ENCODE measurements around the gene FLRT2. TPM values are rescaled to one million over a fixed set of nuclear protein-coding genes. Genes with fewer than 3 reads are reported as not detected.
A peak's percentile ranks its signal among the peaks of the same experiment; 100 is the strongest.

The FLRT2 gene
- total and polyA plus RNA-seq, 2 of the 4 experiments (the other 2 are of a cell fraction) = 10.2 to 13.1 TPM

- Histone ChIP-seq H3K4me1 (ENCODE audit: control insufficient read depth, insufficient read depth, low read length) (no peaks in the 10 kb centered on the region; the same call in 1 of the 2 replicates), H3K9me1 (ENCODE audit: insufficient read depth, low read length) (no peaks in the 10 kb centered on the region), H3K14ac (replicated peaks; ENCODE audit: low read depth, low read length) (peak overlapping the region; percentile 55), H4K91ac (ENCODE audit: insufficient read depth, low read depth, low read length) (peak overlapping the region; percentile 21; the same call in 1 of the 2 replicates), H3K9ac (ENCODE audit: low read depth, low read length) (peak overlapping the region; percentile 56), H4K8ac (ENCODE audit: low read depth in 2 of 2, low read length in 2 of 2) (peak overlapping the region; percentile 26 to 76; a peak in 2 of 4 replicates), H2AK9ac (replicated peaks; ENCODE audit: low read depth, low read length, poor library complexity) (peak overlapping the region; percentile 70), H4K5ac (ENCODE audit: low read depth, low read length) (peak overlapping the region; percentile 11), H3K79me1 (ENCODE audit: low read depth in 1 of 2, low read length in 2 of 2) (peaks cover 7 to 24% of the 10 kb centered on the region in 2 experiments), H2BK120ac (ENCODE audit: low read depth, low read length) (peak overlapping the region; percentile 62), H3K36me3 (ENCODE audit: control insufficient read depth, insufficient read depth, low read length) (no peaks in the 10 kb centered on the region), H3K18ac (ENCODE audit: low read depth, low read length) (peak overlapping the region; percentile 40), H2BK20ac (ENCODE audit: low read depth, low read length) (peak overlapping the region; percentile 41), H2AK5ac (ENCODE audit: low read depth, low read length) (no peak overlapping the region; the same call in 1 of the 2 replicates), H2AFZ (replicated peaks; ENCODE audit: low read length, poor library complexity) (peak overlapping the region; percentile 92), H3K4me3 (ENCODE audit: insufficient read depth, low read depth, low read length) (peak overlapping the region; percentile 67), H3K56ac (ENCODE audit: extremely low read depth, insufficient read depth, low read length) (peak overlapping the region; percentile 93), H3K23ac (ENCODE audit: low read depth, low read length) (peak overlapping the region; percentile 75), H2BK15ac (ENCODE audit: low read depth, low read length) (peak overlapping the region; percentile 60; the same call in 1 of the 3 replicates), H3K4me2 (ENCODE audit: low read depth, low read length) (peak overlapping the region; percentile 94), H3K27ac (ENCODE audit: insufficient read depth, low read length) (peak overlapping the region; percentile 47; the same call in 1 of the 2 replicates), H2BK5ac (ENCODE audit: low read depth, low read length, poor library complexity, severe bottlenecking) (peak overlapping the region; percentile 57), H4K20me1 (ENCODE audit: insufficient read depth, low read length) (0 out of 2 replicates have a peak, but pooled peaks cover 3% of the 10 kb centered on the region), H3K4ac (ENCODE audit: low read depth, low read length) (peak overlapping the region; percentile 75), H3K9me3 (ENCODE audit: control insufficient read depth, insufficient read depth, low read length) (no peaks in the 10 kb centered on the region), H3K27me3 (ENCODE audit: control insufficient read depth, insufficient read depth, low read length) (no peaks in the 10 kb centered on the region)
- intact Hi-C loops (cut with micrococcal nuclease) (loop anchor here (2.0 to 10.0 kb wide), 5 partner anchors 505 to 1802 kb away; no protein-coding TSS in a partner anchor), dilution Hi-C loops (cut with HindIII; ENCODE audit: low sequenced_read_pairs, unreplicated experiment) (no loop called here), in situ Hi-C loops (cut with MboI; ENCODE audit: low sequenced_read_pairs) (loop anchor here (25.0 kb wide), 1 partner anchor 505 kb away; no protein-coding TSS in a partner anchor)
- DNase-seq = no peak
- ChIA-PET POLR2A (ENCODE audit: unreplicated experiment) (interaction anchor here (0.7 kb wide), 1 partner anchor 54 kb away, joined by 3 read pairs; no protein-coding TSS in a partner anchor), CTCF (interaction anchor here (1.5 kb wide), 1 partner anchor 1139 kb away, joined by 3 read pairs; no protein-coding TSS in a partner anchor)
- WGBS, 2 experiments (ENCODE audit: extremely low coverage in 2 of 2, insufficient read length in 1 of 2) = no CpG with 5 or more reads among the region's 12 CpGs
- no TSS peak for BruUV-seq (replicated peaks)
- TF ChIP-seq SMC3 (IDR thresholded peaks at IDR 0.05; ENCODE audit: low read depth, low read length) (no peak), USF2 (IDR thresholded peaks at IDR 0.05; ENCODE audit: low read depth, low read length) (no peak), CTCF (conservative IDR thresholded peaks at IDR 0.05; ENCODE audit: low read depth, low read length) (no peak), BHLHE40 (IDR thresholded peaks at IDR 0.05; ENCODE audit: low read depth, low read length) (no peak), POLR2A (IDR thresholded peaks at IDR 0.05; ENCODE audit: low read depth, low read length) (no peak), RCOR1 (IDR thresholded peaks at IDR 0.05; ENCODE audit: insufficient replicate concordance, low read length) (no peak), FOS (IDR thresholded peaks at IDR 0.05; ENCODE audit: low read depth, low read length) (no peak), MXI1 (IDR thresholded peaks at IDR 0.05; ENCODE audit: borderline replicate concordance, low read depth, low read length) (no peak), MAFK (IDR thresholded peaks at IDR 0.05; ENCODE audit: low read depth, low read length) (no peak), NFE2L2 (IDR thresholded peaks at IDR 0.05; ENCODE audit: low read depth, low read length) (no peak), CEBPB (IDR thresholded peaks at IDR 0.05; ENCODE audit: low read depth, low read length) (no peak), RFX5 (IDR thresholded peaks at IDR 0.05; ENCODE audit: low read depth, low read length) (no peak), MAZ (IDR thresholded peaks at IDR 0.05; ENCODE audit: borderline replicate concordance, low read depth, low read length) (no peak)
- no peak for ATAC-seq (ENCODE audit: low read depth)
Observed at GRCh38 chr14:85532374-85533022, 2.6 kb downstream of the FLRT2 start.
